Fibroblast of skin of abdomen (primary cell): ENCODE results near the gene PCMTD2.
"Not testable (repeated sequence)": the region's sequence is repeated elsewhere in the genome, so short reads cannot be mapped to it uniquely, and the experiment has no call there.

Experiments
- DNase-seq: peaks from one replicate; pipeline ENCODE4 v3.0.0-alpha.2; 2013

Gene PCMTD2

GRCh38 chr20:64224351-64225170 lies 31.0 kb upstream of the PCMTD2 start:
- DNase-seq = peak; percentile 94

- DNase-seq = no peak
Measured at GRCh38 chr20:64225171-64225595, 30.4 kb upstream of the PCMTD2 start.

GRCh38 chr20:64225828-64226598 lies 29.5 kb upstream of the PCMTD2 start:
- no peak for DNase-seq

GRCh38 chr20:64226686-64227580 lies 28.6 kb upstream of the PCMTD2 start:
- no peak for DNase-seq

GRCh38 chr20:64228086-64228653 lies 27.4 kb upstream of the PCMTD2 start:
- DNase-seq = no peak

- DNase-seq = no peak
Measured at GRCh38 chr20:64228751-64229506, 26.6 kb upstream of the PCMTD2 start.

GRCh38 chr20:64229507-64230061 lies 26.0 kb upstream of the PCMTD2 start:
- no peak for DNase-seq

- DNase-seq = no peak
Measured at GRCh38 chr20:64230461-64231145, 24.9 kb upstream of the PCMTD2 start.

GRCh38 chr20:64231621-64232550 lies 23.7 kb upstream of the PCMTD2 start:
- no peak for DNase-seq

- DNase-seq = no peak
Measured at GRCh38 chr20:64232794-64233193, 22.8 kb upstream of the PCMTD2 start.

- no peak for DNase-seq
Measured at GRCh38 chr20:64233725-64234124, 21.8 kb upstream of the PCMTD2 start.

GRCh38 chr20:64234291-64234791 lies 21.2 kb upstream of the PCMTD2 start:
- no peak for DNase-seq

- not testable (repeated sequence) for DNase-seq
Measured at GRCh38 chr20:64234921-64235565, 20.5 kb upstream of the PCMTD2 start.

- no peak for DNase-seq
Measured at GRCh38 chr20:64236137-64237088, 19.1 kb upstream of the PCMTD2 start.

- no peak for DNase-seq
Measured at GRCh38 chr20:64237316-64237715, 18.2 kb upstream of the PCMTD2 start.

GRCh38 chr20:64238115-64238825 lies 17.3 kb upstream of the PCMTD2 start:
- DNase-seq = no peak

GRCh38 chr20:64238851-64239387 lies 16.6 kb upstream of the PCMTD2 start:
- no peak for DNase-seq
